Measurements from ENCODE around the gene PLEKHA4.

DNA sequence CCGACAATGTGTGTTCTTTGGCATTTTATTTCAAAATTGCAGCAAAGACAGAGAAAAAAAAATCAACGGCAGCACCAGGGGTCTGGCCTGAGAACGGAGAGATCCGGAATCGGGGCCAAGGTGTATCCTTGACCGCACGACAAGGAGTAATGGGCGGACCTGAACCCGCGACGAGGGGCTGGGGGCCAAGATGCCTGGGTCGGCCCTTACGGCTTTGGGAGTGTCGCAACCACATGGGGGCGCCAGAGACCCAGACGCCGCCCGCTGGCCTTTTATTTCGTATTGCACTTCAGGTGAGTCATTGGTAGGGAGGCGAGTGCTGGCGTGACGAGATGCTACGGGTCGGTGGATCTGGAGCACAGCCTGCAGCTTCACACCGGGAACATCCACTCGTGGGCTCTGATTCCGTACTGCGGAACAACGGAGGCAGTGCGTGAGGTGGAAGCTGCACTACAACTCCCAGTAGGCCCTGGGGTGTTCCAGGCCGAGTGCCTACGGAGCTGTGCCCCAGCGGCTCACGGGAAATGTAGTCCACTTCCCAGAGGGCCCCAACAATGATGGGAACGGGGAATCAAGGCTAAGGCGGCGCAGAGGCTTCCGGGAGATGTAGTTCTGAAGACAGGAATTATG lies 73.2 kb downstream of the PLEKHA4 start:
- TF ChIP-seq EGR1 (IDR thresholded peaks at IDR 0.05; ENCODE audit: borderline replicate concordance in 1 of 2, low read depth in 2 of 2, low read length in 2 of 2) (no peak), EZH2 (IDR thresholded peaks at IDR 0.05; ENCODE audit: borderline replicate concordance, control insufficient read depth, low read depth, low read length) (no peak), POLR2AphosphoS5 (IDR thresholded peaks at IDR 0.05; ENCODE audit: low read length) (no peak), FOS (IDR thresholded peaks at IDR 0.05; ENCODE audit: borderline replicate concordance, extremely low read depth, insufficient read length) (no peak), SIX5 (IDR thresholded peaks at IDR 0.05; ENCODE audit: low read depth, low read length, severe bottlenecking) (peak; percentile 100), YY1 (IDR thresholded peaks at IDR 0.05; ENCODE audit: low read depth, low read length) (peak; percentile 90), ESRRA (IDR thresholded peaks at IDR 0.05; ENCODE audit: low read length) (peak; percentile 68; the same call in 1 of the 2 replicates), GATAD2B (conservative IDR thresholded peaks at IDR 0.05; ENCODE audit: low read depth) (peak; percentile 92)
- TF ChIP-seq, protein P1, sequence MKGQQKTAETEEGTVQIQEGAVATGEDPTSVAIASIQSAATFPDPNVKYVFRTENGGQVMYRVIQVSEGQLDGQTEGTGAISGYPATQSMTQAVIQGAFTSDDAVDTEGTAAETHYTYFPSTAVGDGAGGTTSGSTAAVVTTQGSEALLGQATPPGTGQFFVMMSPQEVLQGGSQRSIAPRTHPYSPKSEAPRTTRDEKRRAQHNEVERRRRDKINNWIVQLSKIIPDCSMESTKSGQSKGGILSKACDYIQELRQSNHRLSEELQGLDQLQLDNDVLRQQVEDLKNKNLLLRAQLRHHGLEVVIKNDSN (IDR thresholded peaks at IDR 0.05; ENCODE audit: borderline replicate concordance, extremely low read length, insufficient read depth, low read depth, low read length) = no peak
- TF ChIP-seq, protein P2, sequence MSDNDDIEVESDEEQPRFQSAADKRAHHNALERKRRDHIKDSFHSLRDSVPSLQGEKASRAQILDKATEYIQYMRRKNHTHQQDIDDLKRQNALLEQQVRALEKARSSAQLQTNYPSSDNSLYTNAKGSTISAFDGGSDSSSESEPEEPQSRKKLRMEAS (IDR thresholded peaks at IDR 0.05; ENCODE audit: low read depth, low read length) = no peak
- TF ChIP-seq, protein P3, sequence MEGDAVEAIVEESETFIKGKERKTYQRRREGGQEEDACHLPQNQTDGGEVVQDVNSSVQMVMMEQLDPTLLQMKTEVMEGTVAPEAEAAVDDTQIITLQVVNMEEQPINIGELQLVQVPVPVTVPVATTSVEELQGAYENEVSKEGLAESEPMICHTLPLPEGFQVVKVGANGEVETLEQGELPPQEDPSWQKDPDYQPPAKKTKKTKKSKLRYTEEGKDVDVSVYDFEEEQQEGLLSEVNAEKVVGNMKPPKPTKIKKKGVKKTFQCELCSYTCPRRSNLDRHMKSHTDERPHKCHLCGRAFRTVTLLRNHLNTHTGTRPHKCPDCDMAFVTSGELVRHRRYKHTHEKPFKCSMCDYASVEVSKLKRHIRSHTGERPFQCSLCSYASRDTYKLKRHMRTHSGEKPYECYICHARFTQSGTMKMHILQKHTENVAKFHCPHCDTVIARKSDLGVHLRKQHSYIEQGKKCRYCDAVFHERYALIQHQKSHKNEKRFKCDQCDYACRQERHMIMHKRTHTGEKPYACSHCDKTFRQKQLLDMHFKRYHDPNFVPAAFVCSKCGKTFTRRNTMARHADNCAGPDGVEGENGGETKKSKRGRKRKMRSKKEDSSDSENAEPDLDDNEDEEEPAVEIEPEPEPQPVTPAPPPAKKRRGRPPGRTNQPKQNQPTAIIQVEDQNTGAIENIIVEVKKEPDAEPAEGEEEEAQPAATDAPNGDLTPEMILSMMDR (IDR thresholded peaks at IDR 0.05 in 2 of 3, conservative IDR thresholded peaks at IDR 0.05 in 1 of 3; ENCODE audit: control insufficient read depth in 2 of 3, extremely low read depth in 1 of 3, insufficient read depth in 1 of 3, low read depth in 3 of 3, low read length in 3 of 3) = peak; percentile 87 to 93 (median 91); a peak in 5 of 6 replicates
